T-helper 2 cell treated with Interferon-gamma antibody and Interleukin-4, amounts not matched to agents 5 μg/mL and 100 μg/mL, for 36 hours (primary cell): ENCODE measurements around the gene RPP30.
"Not testable (repeated sequence)": the region's sequence is repeated elsewhere in the genome, so short reads cannot be mapped to it uniquely, and the experiment has no call there.

Source experiments
- DNase-seq: peaks from one replicate; pipeline ENCODE4 v3.0.0; 2021; ENCODE audit warnings: low spot score
- H3K27ac Mint-ChIP-seq: one replicate; pipeline ENCODE4 v1.8.0; 2021; ENCODE audit warnings: mild to moderate bottlenecking, mixed read lengths
- H3K27me3 Mint-ChIP-seq: one replicate; pipeline ENCODE4 v1.8.0; 2021; ENCODE audit warnings: low read depth, mixed read lengths
- H3K36me3 Mint-ChIP-seq: one replicate; pipeline ENCODE4 v1.8.0; 2021; ENCODE audit warnings: low read depth, mixed read lengths
- H3K4me1 Mint-ChIP-seq: one replicate; pipeline ENCODE4 v1.8.0; 2021; ENCODE audit warnings: low read depth, mixed read lengths
- H3K4me3 Mint-ChIP-seq: one replicate; pipeline ENCODE4 v1.8.0; 2022; ENCODE audit warnings: mild to moderate bottlenecking, moderate library complexity, mixed read lengths
- H3K9me3 Mint-ChIP-seq: one replicate; pipeline ENCODE4 v1.8.0; 2021; ENCODE audit warnings: mixed read lengths

Gene RPP30

GRCh38 chr10:90857635-90858460 is 13.9 kb upstream of the RPP30 start, which contains the start of gene HTR7:
Gene HTR7, minus strand, starts transcription at chr10:90858039. Its CDS starts 368 bp downstream, at chr10:90857671.
- Mint-ChIP-seq H3K4me1 (peaks cover 5% of the 10 kb centered on the region), H3K36me3 (no peaks in the 10 kb centered on the region), H3K27me3 (peaks cover 81% of the 10 kb centered on the region), H3K27ac (peak within 1 kb of the TSS; percentile 70), H3K9me3 (no peaks in the 10 kb centered on the region), H3K4me3 (peak within 1 kb of the TSS; percentile 88)
- peak; percentile 56 for DNase-seq

GRCh38 chr10:90858461-90858968 is 13.3 kb upstream of the RPP30 start:
- DNase-seq: no peak
- Mint-ChIP-seq H3K9me3 (no peaks in the 10 kb centered on the region), H3K36me3 (no peaks in the 10 kb centered on the region), H3K4me3 (peak overlapping the region; percentile 87), H3K27ac (no peak overlapping the region), H3K27me3 (peaks cover 85% of the 10 kb centered on the region), H3K4me1 (peaks cover 5% of the 10 kb centered on the region)

- Mint-ChIP-seq H3K4me3 (no peak overlapping the region), H3K4me1 (peaks cover 5% of the 10 kb centered on the region), H3K36me3 (no peaks in the 10 kb centered on the region), H3K27ac (no peak overlapping the region), H3K9me3 (no peaks in the 10 kb centered on the region), H3K27me3 (peaks cover 84% of the 10 kb centered on the region)
- no peak for DNase-seq
Observed at GRCh38 chr10:90859321-90859751, 12.4 kb upstream of the RPP30 start.

GRCh38 chr10:90860790-90861189 is 11.0 kb upstream of the RPP30 start:
- H3K27me3 Mint-ChIP-seq: peaks cover 73% of the 10 kb centered on the region
- no peaks in the 10 kb centered on the region for H3K36me3 Mint-ChIP-seq
- H3K9me3 Mint-ChIP-seq: no peaks in the 10 kb centered on the region
- peaks cover 5% of the 10 kb centered on the region for H3K4me1 Mint-ChIP-seq
- no peak for DNase-seq
- H3K4me3 Mint-ChIP-seq: no peak overlapping the region
- no peak overlapping the region for H3K27ac Mint-ChIP-seq

GRCh38 chr10:90862908-90863514 is 8.8 kb upstream of the RPP30 start:
- no peak overlapping the region for H3K4me3 Mint-ChIP-seq
- peaks cover 5% of the 10 kb centered on the region for H3K4me1 Mint-ChIP-seq
- H3K27me3 Mint-ChIP-seq: peaks cover 73% of the 10 kb centered on the region
- H3K36me3 Mint-ChIP-seq: no peaks in the 10 kb centered on the region
- H3K27ac Mint-ChIP-seq: no peak overlapping the region
- H3K9me3 Mint-ChIP-seq: no peaks in the 10 kb centered on the region
- DNase-seq: no peak

GRCh38 chr10:90865401-90865800 is 6.4 kb upstream of the RPP30 start:
- Mint-ChIP-seq H3K4me1 (no peaks in the 10 kb centered on the region), H3K27me3 (peaks cover 66% of the 10 kb centered on the region), H3K4me3 (no peak overlapping the region), H3K36me3 (no peaks in the 10 kb centered on the region), H3K27ac (no peak overlapping the region), H3K9me3 (peaks cover 9% of the 10 kb centered on the region)
- no peak for DNase-seq

GRCh38 chr10:90866050-90866598 is 5.7 kb upstream of the RPP30 start:
- no peak overlapping the region for H3K27ac Mint-ChIP-seq
- H3K9me3 Mint-ChIP-seq: peaks cover 9% of the 10 kb centered on the region
- H3K27me3 Mint-ChIP-seq: peaks cover 59% of the 10 kb centered on the region
- H3K4me1 Mint-ChIP-seq: peaks cover 4% of the 10 kb centered on the region
- no peak overlapping the region for H3K4me3 Mint-ChIP-seq
- DNase-seq: no peak
- H3K36me3 Mint-ChIP-seq: no peaks in the 10 kb centered on the region

- H3K9me3 Mint-ChIP-seq: peaks cover 9% of the 10 kb centered on the region
- peaks cover 25% of the 10 kb centered on the region for H3K27me3 Mint-ChIP-seq
- peak overlapping the region; percentile 100 for H3K4me3 Mint-ChIP-seq
Observed at GRCh38 chr10:90871279-90871765, 452 bp upstream of the RPP30 start.

GRCh38 chr10:90872648-90873020 is 860 bp downstream of the RPP30 start:
- H3K9me3 Mint-ChIP-seq: peaks cover 9% of the 10 kb centered on the region
- H3K36me3 Mint-ChIP-seq: peaks cover 18% of the 10 kb centered on the region
- H3K4me3 Mint-ChIP-seq: peak overlapping the region; percentile 100
- peak; percentile 56 for DNase-seq
- H3K4me1 Mint-ChIP-seq: peaks cover 25% of the 10 kb centered on the region
- peaks cover 15% of the 10 kb centered on the region for H3K27me3 Mint-ChIP-seq
- H3K27ac Mint-ChIP-seq: peak overlapping the region; percentile 90

More at GRCh38 chr10:90871279-90871765, 452 bp upstream of the RPP30 start:
- peaks cover 7% of the 10 kb centered on the region for H3K36me3 Mint-ChIP-seq
- peak; percentile 39 for DNase-seq
- peak overlapping the region; percentile 90 for H3K27ac Mint-ChIP-seq
- peaks cover 25% of the 10 kb centered on the region for H3K4me1 Mint-ChIP-seq

GRCh38 chr10:90879062-90879461 is 7.3 kb downstream of the RPP30 start:
- peaks cover 6% of the 10 kb centered on the region for H3K4me1 Mint-ChIP-seq
- H3K4me3 Mint-ChIP-seq: no peak overlapping the region
- DNase-seq: no peak
- H3K36me3 Mint-ChIP-seq: peaks cover 39% of the 10 kb centered on the region
- no peaks in the 10 kb centered on the region for H3K9me3 Mint-ChIP-seq
- no peak overlapping the region for H3K27ac Mint-ChIP-seq
- no peaks in the 10 kb centered on the region for H3K27me3 Mint-ChIP-seq

- DNase-seq, H3K4me3 Mint-ChIP-seq, H3K4me1 Mint-ChIP-seq, H3K27me3 Mint-ChIP-seq, H3K9me3 Mint-ChIP-seq: not testable (repeated sequence)
- H3K27ac Mint-ChIP-seq: peak overlapping the region; percentile 38
- H3K36me3 Mint-ChIP-seq: peaks cover 39% of the 10 kb centered on the region
Observed at GRCh38 chr10:90880059-90880719, 8.4 kb downstream of the RPP30 start.

- no peak overlapping the region for H3K27ac Mint-ChIP-seq
- peaks cover 4% of the 10 kb centered on the region for H3K4me1 Mint-ChIP-seq
- H3K27me3 Mint-ChIP-seq: no peaks in the 10 kb centered on the region
- no peaks in the 10 kb centered on the region for H3K9me3 Mint-ChIP-seq
- no peak for DNase-seq
- H3K4me3 Mint-ChIP-seq: no peak overlapping the region
- H3K36me3 Mint-ChIP-seq: peaks cover 35% of the 10 kb centered on the region
Observed at GRCh38 chr10:90884431-90884830, 12.7 kb downstream of the RPP30 start.

GRCh38 chr10:90885176-90885575 is 13.4 kb downstream of the RPP30 start:
- DNase-seq: no peak
- H3K36me3 Mint-ChIP-seq: peaks cover 32% of the 10 kb centered on the region
- no peaks in the 10 kb centered on the region for H3K27me3 Mint-ChIP-seq
- no peak overlapping the region for H3K27ac Mint-ChIP-seq
- H3K9me3 Mint-ChIP-seq: no peaks in the 10 kb centered on the region
- no peaks in the 10 kb centered on the region for H3K4me1 Mint-ChIP-seq
- no peak overlapping the region for H3K4me3 Mint-ChIP-seq
